ENCODE data around the gene ACACA.

The ACACA gene

DNA sequence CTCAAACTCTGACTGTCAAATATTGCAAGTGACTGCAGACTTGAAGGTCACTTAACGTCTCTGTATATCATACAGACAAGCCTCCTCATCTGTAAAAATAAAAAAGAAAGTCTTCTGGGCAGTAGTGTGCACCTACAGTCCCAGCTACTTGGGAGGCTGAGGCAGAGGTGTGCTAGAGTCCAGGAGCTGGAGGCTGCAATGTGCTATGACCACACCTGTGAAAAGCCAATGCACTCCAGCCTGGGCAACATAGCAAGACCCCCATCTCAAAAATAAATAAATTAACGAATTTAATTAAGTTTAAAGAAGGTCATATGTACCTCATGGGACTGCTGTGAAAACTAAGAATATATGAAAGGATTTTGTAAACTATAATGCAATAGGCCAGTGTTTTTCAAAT is 65.8 kb downstream of the ACACA start:
- H3K9me3 Mint-ChIP-seq, result no peaks in the 10 kb centered on the region
- ATAC-seq (no peak), DNase-seq (no peak)
- no peaks in the 10 kb centered on the region for H3K27me3 Mint-ChIP-seq
- peaks cover 21% of the 10 kb centered on the region for H3K36me3 Mint-ChIP-seq (ENCODE audit: low read depth)
- no peak overlapping the region for H3K4me3 Mint-ChIP-seq
- H3K4me1 Mint-ChIP-seq, result peaks cover 8% of the 10 kb centered on the region
- no peak overlapping the region for H3K27ac Mint-ChIP-seq

DNA sequence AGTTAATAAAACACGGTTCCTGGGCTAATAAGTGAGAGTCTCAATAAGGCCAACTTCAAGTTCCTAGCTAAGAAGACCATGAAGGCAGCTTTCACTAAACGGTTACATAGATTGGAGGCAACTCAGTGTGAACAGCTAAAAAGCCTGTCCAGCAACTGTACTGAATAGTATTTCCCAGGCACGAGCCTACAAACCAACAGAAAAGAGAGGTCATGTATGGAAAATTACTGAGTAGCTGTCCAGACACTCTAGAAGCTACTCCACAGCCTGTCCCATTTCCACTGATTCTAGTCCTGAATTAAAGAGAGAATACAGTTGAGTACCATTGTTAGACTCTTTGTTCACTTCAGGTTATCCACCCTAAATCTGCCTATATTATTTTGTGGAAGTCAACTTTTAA is 67.3 kb downstream of the ACACA start:
- Mint-ChIP-seq H3K27ac (no peak overlapping the region), H3K4me3 (no peak overlapping the region), H3K27me3 (no peaks in the 10 kb centered on the region), H3K4me1 (no peaks in the 10 kb centered on the region), H3K36me3 (ENCODE audit: low read depth) (peaks cover 17% of the 10 kb centered on the region), H3K9me3 (no peaks in the 10 kb centered on the region)
- ATAC-seq (no peak), DNase-seq (no peak)

DNA sequence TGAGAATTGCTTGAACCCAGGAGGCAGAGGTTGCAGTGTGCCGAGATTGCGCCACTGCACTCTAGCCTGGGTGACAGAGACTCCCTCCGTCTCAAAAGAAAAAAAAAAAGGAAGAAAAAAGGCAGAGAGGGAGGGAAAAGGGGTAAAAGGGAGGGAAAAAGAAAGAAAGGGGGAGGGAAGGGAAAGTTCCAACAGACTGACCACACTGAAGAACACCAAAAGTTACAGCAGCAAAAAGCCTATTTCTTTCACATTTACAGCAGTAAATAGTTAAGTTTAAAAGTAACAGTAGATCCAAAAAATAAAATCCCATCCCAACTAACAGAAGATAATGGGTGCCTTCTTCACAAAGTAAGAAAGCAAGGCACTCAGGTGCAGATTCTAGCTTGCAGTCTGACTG is 67.8 kb downstream of the ACACA start:
- H3K27me3 Mint-ChIP-seq, result no peaks in the 10 kb centered on the region
- H3K4me1 Mint-ChIP-seq, result no peaks in the 10 kb centered on the region
- peaks cover 17% of the 10 kb centered on the region for H3K36me3 Mint-ChIP-seq (ENCODE audit: low read depth)
- H3K9me3 Mint-ChIP-seq, result no peaks in the 10 kb centered on the region
- ATAC-seq (no peak), DNase-seq (no peak)
- H3K4me3 Mint-ChIP-seq, result no peak overlapping the region
- no peak overlapping the region for H3K27ac Mint-ChIP-seq

DNA sequence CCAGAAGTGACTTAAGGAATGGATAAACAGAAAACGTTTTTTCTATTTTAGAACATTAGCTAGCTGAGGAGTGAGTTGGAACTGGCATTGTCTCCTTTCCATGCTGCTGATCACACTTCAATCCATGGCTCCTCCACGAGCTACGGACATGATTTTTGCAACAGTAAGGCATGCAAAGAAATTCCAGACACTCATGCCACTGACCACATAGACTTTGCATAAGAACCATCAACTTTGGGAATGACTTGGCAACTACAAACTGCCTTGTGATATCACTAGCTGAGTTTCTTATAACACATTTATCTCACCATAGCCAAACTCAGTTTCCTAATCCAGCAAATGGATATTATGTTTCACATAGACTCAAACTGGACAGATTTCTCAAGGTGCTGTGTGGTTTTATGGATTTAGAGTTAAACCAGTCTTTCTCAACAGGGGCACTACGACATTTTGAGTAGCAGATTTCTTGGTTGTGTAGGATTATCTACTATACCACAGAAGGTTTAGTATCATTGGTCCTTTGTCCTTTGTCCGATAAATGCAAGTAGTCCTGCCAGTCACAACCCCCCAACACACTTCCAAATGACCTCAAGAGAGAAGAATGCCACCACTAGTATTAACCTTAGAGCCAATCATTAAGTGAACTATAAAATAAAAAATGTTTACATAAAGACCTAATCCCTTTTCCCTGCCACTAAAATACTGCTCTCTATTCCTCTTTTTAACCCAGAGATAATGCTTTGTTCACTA is 79.1 kb downstream of the ACACA start:
- H3K4me1 Mint-ChIP-seq, result no peaks in the 10 kb centered on the region
- H3K27ac Mint-ChIP-seq, result no peak overlapping the region
- no peak for DNase-seq
- no peak for ATAC-seq
- H3K36me3 Mint-ChIP-seq (ENCODE audit: low read depth), result peaks cover 30% of the 10 kb centered on the region
- H3K9me3 Mint-ChIP-seq, result no peaks in the 10 kb centered on the region
- no peak overlapping the region for H3K4me3 Mint-ChIP-seq
- no peaks in the 10 kb centered on the region for H3K27me3 Mint-ChIP-seq

DNA sequence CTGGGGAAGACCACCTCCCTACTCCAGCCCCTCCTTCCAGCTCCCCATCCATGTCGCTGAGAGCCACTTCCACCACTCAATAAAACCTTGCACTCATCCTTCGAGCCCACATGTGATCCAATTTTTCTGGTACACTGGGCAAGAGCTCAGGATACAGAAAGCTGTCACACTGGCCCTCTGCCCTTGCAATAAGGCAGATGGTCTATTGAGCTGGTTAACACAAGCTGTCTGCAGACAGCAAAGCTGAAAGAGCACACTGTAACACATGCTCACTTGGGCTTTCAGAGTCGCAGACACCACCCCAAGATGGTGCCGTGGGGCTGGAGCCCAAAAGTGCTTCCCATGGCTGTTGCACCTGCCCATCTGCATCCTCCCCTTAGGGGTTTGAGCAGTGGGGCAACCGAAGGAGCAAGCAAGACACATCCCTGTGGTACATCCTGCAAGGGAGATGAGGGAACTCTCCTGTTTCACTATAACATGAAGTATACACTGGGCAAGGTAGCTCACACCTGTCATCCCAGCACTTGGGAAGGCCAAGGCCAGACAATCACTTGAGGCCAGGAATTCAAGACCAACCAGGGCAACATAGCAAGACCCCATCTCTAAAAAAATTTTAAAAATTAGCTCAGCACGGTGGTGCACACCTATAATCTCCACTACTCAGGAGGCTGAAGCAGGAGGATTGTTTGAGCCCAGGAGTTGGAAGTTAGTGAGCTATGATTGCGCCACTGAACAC is 83.6 kb downstream of the ACACA start:
- H3K36me3 Mint-ChIP-seq (ENCODE audit: low read depth), result peaks cover 30% of the 10 kb centered on the region

DNA sequence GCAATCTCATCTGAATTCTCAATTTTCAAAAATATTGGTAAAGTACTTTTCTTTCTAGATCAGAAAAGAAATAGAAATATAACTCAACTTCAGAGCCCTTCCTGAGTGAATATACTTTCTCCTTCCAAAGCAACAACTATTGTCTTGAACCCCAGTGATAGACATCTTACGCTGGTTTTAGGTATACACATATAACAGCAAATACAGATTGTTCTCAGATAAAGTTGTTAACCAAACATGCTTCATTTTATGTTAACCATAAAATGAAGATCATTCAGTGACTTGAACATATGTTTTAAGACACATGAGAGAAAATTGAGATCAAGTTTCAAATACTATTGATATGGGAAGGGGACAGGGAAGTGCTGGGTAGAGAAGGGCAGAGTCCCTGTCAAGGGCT is 84.5 kb downstream of the ACACA start:
- Mint-ChIP-seq H3K36me3 (ENCODE audit: low read depth) (peaks cover 29% of the 10 kb centered on the region), H3K4me3 (no peak overlapping the region), H3K27ac (no peak overlapping the region), H3K27me3 (no peaks in the 10 kb centered on the region), H3K4me1 (no peaks in the 10 kb centered on the region), H3K9me3 (no peaks in the 10 kb centered on the region)
- DNase-seq (no peak), ATAC-seq (no peak)

More for the DNA sequence above, 83.6 kb downstream of the ACACA start:
- DNase-seq, result no peak
- ATAC-seq, result no peak
- Mint-ChIP-seq H3K9me3 (no peaks in the 10 kb centered on the region), H3K27ac (no peak overlapping the region), H3K4me1 (no peaks in the 10 kb centered on the region), H3K27me3 (no peaks in the 10 kb centered on the region), H3K4me3 (no peak overlapping the region)

DNA sequence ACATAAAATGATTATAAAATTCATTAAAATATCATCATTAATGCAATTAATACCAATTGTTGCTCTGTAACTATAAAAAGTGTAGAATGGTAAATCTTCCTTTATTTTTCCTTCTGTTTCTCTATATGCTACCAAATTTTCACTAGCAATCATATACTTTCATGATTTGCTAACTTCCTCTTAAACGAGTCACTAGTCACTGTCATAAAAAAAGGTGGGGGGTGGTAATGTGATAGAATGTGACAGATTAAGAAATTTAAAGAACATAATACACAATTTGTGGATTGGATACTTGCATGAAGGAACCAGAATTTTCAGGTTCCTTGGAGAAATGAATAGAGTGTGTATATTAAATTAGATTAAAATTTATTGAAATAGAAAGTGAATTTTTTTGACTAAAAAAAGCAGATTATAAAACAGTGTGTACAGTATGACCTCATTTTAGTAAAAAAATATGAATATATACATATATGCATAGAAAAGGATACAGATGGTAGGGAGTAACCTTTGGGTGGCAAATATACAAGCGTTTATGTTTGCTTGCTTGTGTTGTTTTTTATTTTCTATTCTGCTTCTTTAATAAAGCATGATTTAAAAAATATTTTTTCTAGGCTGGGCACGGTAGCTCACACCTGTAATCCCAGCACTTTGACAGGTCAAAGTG is 87.6 kb downstream of the ACACA start:
- Mint-ChIP-seq H3K4me3 (no peak overlapping the region), H3K27ac (no peak overlapping the region), H3K27me3 (no peaks in the 10 kb centered on the region), H3K36me3 (ENCODE audit: low read depth) (peaks cover 34% of the 10 kb centered on the region), H3K4me1 (no peaks in the 10 kb centered on the region), H3K9me3 (no peaks in the 10 kb centered on the region)
- ATAC-seq, result no peak
- DNase-seq, result no peak

DNA sequence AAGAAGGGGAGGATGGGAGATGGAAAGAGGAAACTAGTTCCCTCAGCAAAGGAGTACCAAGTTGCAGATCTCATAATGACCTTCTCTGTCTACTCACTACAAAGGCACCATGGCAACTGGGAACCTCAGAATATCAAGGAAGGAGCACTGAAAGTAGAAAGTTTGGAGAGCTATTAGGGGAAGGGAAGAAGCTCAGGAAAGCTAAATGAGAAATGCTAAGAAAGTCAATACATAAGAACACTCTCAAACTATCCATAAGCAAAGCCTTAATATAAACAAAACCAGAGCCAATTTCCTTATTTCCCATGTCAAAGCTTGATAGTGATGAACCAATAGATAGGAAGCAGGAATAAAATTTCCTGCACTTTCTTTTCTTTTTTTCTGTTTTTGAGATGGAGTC is 88.8 kb downstream of the ACACA start:
- ATAC-seq, result no peak
- no peaks in the 10 kb centered on the region for H3K9me3 Mint-ChIP-seq
- H3K27me3 Mint-ChIP-seq, result no peaks in the 10 kb centered on the region
- no peak for DNase-seq
- no peak overlapping the region for H3K4me3 Mint-ChIP-seq
- peaks cover 29% of the 10 kb centered on the region for H3K36me3 Mint-ChIP-seq (ENCODE audit: low read depth)
- no peaks in the 10 kb centered on the region for H3K4me1 Mint-ChIP-seq
- H3K27ac Mint-ChIP-seq, result no peak overlapping the region

DNA sequence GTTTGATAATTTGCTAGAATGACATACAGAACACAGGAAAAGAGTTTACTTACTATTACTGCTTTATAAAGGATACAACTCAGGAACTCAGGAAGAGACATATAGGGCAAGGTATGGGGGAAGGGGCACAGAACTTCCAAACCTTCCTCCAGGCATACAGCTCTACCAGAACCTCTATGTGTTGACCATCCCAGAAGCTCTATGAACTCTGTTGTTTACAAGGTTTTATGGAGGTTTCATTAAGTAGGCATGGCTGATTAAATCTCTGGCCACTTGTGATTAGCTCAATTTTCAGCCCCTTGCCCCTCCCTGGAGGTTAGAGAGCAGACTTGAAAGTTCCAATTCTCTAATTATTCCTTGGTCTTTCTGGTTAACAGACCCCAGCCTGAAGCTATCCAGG is 91.0 kb downstream of the ACACA start:
- H3K9me3 Mint-ChIP-seq, result no peaks in the 10 kb centered on the region
- no peaks in the 10 kb centered on the region for H3K4me1 Mint-ChIP-seq
- no peak for ATAC-seq
- no peak overlapping the region for H3K4me3 Mint-ChIP-seq
- H3K27me3 Mint-ChIP-seq, result no peaks in the 10 kb centered on the region
- DNase-seq, result no peak
- peaks cover 23% of the 10 kb centered on the region for H3K36me3 Mint-ChIP-seq (ENCODE audit: low read depth)
- H3K27ac Mint-ChIP-seq, result no peak overlapping the region

DNA sequence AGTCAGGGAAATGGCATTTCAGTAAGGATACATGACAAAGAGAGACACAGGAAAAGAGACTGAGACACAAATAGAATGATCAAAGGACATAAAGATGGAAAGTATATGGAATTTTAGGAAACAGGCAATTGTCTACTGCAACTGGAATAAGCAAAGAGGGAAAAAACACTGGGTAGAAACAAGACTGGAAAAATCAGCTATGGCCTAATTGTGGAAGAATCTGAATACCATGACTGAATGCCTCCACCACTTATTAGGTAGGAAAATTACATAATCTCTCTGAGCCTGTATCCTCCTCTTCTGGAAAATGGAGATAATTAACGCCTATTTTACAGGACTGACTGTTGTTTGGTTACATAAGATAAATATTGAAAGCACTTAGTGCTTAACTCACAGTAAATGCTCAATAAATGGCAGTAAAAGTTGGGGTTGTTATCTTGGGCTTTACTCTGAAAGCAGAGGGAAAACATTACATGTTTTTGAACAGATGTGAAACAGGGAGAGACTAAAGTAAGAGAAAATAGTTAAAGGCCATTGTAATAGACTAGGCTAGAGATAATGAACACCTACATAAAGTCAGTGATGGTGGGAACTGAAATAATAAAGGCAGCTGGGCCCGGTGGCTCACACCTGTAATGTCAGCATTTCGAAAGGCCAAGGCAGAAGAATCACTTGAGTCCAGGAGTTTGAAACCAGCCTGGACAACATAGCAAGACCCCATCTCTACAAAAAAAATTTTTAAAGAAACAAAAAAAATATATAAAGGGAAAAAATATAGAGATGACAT is 94.3 kb downstream of the ACACA start:
- DNase-seq (no peak), ATAC-seq (no peak)
- Mint-ChIP-seq H3K9me3 (no peaks in the 10 kb centered on the region), H3K36me3 (ENCODE audit: low read depth) (peaks cover 26% of the 10 kb centered on the region), H3K27ac (no peak overlapping the region), H3K27me3 (no peaks in the 10 kb centered on the region), H3K4me1 (no peaks in the 10 kb centered on the region), H3K4me3 (no peak overlapping the region)

DNA sequence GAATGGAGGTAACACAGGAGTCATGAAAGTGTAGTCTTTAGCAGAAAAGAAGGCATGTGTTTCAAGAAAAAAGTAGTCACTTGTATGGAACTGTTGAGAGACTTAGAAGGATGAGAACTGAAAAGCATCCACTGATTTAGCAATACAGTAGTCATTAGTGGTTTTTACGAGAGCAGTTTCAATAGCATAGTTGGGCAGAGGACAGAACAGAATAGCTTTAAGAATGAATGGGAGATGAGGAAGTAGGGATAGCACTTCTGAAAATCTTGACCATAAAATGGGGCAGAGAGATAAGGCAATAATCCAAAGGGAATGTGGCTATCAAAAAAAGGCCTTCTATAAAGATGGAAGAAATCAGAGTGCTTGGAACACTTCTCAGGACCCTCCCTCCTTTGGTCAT is 95.7 kb downstream of the ACACA start:
- Mint-ChIP-seq H3K4me3 (no peak overlapping the region), H3K4me1 (no peaks in the 10 kb centered on the region), H3K27ac (no peak overlapping the region), H3K9me3 (no peaks in the 10 kb centered on the region), H3K36me3 (ENCODE audit: low read depth) (peaks cover 18% of the 10 kb centered on the region), H3K27me3 (no peaks in the 10 kb centered on the region)
- ATAC-seq, result no peak
- no peak for DNase-seq

DNA sequence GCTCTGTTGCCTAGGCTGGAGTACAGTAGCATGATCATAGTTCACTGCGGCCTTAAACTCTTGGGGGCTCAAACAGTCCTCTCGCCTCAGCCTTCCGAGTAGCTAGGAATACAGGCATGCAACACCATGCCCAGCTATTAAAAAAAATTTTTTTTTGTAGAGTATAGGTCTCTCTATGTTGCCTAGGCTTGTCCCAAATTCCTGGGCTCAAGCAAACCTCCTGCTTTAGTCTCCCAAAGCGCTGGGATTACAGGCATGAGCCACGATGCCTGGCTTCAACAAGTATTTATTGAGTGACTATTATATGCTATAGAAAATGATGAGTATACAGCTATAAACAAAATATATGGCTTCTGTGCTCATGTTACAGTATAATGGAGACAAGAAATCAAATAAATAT is 97.6 kb downstream of the ACACA start:
- Mint-ChIP-seq H3K9me3 (no peaks in the 10 kb centered on the region), H3K27ac (no peak overlapping the region), H3K27me3 (no peaks in the 10 kb centered on the region), H3K36me3 (ENCODE audit: low read depth) (peaks cover 18% of the 10 kb centered on the region), H3K4me3 (no peak overlapping the region), H3K4me1 (no peaks in the 10 kb centered on the region)
- DNase-seq, result no peak
- no peak for ATAC-seq

DNA sequence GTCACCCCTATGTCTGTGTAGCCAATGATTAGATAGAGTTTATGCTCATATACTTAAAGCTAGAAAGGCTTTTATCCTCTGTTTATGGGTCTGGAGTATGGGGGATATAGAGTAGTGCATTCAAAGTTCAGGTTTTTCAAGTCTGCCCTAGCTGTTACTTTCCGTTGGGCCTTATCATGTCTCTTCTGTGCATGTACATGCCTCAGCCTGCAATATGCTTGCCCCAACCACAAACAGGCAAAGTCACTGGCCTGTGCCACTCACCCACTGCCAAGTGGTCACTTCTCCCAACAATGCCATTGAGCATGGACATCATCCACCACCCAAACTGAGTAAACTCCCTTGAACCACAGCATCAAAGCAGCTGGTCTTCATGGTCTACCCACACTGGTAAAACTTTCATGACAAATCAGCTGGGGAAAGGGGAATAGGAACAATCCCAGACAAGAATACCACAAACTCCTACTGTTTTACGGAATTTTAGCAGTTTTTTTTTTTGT is 101.2 kb downstream of the ACACA start:
- peaks cover 13% of the 10 kb centered on the region for H3K36me3 Mint-ChIP-seq (ENCODE audit: low read depth)
- H3K4me1 Mint-ChIP-seq, result no peaks in the 10 kb centered on the region
- no peak overlapping the region for H3K27ac Mint-ChIP-seq
- no peak for ATAC-seq
- H3K4me3 Mint-ChIP-seq, result no peak overlapping the region
- H3K27me3 Mint-ChIP-seq, result no peaks in the 10 kb centered on the region
- no peaks in the 10 kb centered on the region for H3K9me3 Mint-ChIP-seq
- DNase-seq, result no peak

DNA sequence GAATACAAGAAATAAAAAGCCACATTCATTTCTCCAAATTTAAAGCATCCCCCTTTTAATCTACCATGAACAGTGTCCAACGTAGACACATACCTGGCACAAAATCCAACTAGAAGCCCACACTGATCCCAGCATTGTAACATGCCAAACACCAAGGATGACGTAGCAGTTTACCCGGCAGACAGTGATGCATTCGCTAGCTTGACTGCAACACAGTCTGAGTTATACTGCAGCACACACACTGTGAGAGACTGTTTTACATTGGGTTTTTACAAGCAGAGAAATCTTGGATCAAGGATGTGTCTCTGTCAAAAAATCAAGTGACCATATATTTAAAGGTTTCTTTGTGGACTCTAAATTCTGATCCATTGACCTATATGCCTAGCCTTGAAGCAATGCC is 105.3 kb downstream of the ACACA start:
- H3K4me3 Mint-ChIP-seq, result no peak overlapping the region
- H3K27me3 Mint-ChIP-seq, result no peaks in the 10 kb centered on the region
- H3K27ac Mint-ChIP-seq, result no peak overlapping the region
- DNase-seq (no peak), ATAC-seq (no peak)
- H3K36me3 Mint-ChIP-seq (ENCODE audit: low read depth), result peaks cover 2% of the 10 kb centered on the region
- H3K9me3 Mint-ChIP-seq, result no peaks in the 10 kb centered on the region
- peaks cover 3% of the 10 kb centered on the region for H3K4me1 Mint-ChIP-seq
